ENCODE measurements around the gene COL4A6. TPM values are rescaled to one million over a fixed set of nuclear protein-coding genes. Genes with fewer than 3 reads are reported as not detected.

Gene COL4A6
- polyA plus RNA-seq, 3 donors, result not detected

DNA sequence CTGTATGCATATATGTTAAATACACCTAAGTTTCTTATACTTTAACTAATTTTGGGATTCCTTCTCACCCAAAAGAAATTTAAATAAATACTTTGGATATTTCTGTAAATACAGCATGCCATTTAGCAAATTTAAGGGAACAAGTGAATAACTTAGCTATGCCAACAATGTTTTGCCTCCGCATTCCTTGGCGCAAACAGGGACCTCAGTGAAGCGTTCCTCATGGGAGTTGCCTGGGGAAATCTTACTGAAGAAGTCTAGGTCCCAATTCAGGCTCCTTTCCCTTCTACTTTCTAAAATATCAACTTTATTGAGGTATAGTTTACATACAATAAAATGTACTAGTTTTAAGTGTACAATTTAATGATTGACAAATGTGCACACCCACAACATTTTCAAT is 26.4 kb upstream of the COL4A6 start:
- H2AFZ ChIP-seq (ENCODE audit: insufficient read depth, low read depth, low read length, poor library complexity, severe bottlenecking), result no peak overlapping the region
- H3K27ac Mint-ChIP-seq, result no peak overlapping the region
- DNase-seq, result no peak
- no peaks in the 10 kb centered on the region for H3K4me1 ChIP-seq (ENCODE audit: control insufficient read depth in 1 of 2, insufficient read depth in 2 of 2, low read length in 2 of 2)
- peaks cover 0 to 3% (median 1%) of the 10 kb centered on the region in 3 donors for H3K27me3 Mint-ChIP-seq (ENCODE audit: low read depth in 3 of 3)
- H3K9me3 Mint-ChIP-seq, result peaks cover 0 to 1% (median 0%) of the 10 kb centered on the region in 7 donors
- no peaks in the 10 kb centered on the region for H3K36me3 ChIP-seq (replicated peaks in 1 of 2; ENCODE audit: control insufficient read depth in 1 of 2, insufficient read depth in 2 of 2, low read length in 2 of 2)
- no peaks in the 10 kb centered on the region for H3K79me2 ChIP-seq (ENCODE audit: insufficient read depth, low read length)
- H3K27me3 ChIP-seq (ENCODE audit: control insufficient read depth in 2 of 2, insufficient read depth in 2 of 2, low read length in 2 of 2), result no peaks in the 10 kb centered on the region
- intact Hi-C loops (cut with micrococcal nuclease), result no loop called here
- no peaks in the 10 kb centered on the region for H3K9me3 ChIP-seq (replicated peaks in 1 of 2; ENCODE audit: control insufficient read depth in 1 of 2, insufficient read depth in 1 of 2, low read length in 2 of 2)
- no peaks in the 10 kb centered on the region for H4K20me1 ChIP-seq (ENCODE audit: insufficient read depth, low read length)
- H3K4me3 Mint-ChIP-seq, result no peak overlapping the region
- no CpG with 5 or more reads among the region's 3 CpGs for WGBS (ENCODE audit: insufficient coverage)
- H3K9ac ChIP-seq (ENCODE audit: insufficient read depth, low read length, poor library complexity, severe bottlenecking), result no peak overlapping the region
- H3K27ac ChIP-seq (ENCODE audit: low read depth in 1 of 2, low read length in 2 of 2), result no peak overlapping the region
- no peak for TF ChIP-seq CTCF (IDR thresholded peaks at IDR 0.05)
- H3K4me2 ChIP-seq (replicated peaks; ENCODE audit: extremely low read depth, low read length, poor library complexity, severe bottlenecking), result no peak overlapping the region
- no peak overlapping the region for H3K4me3 ChIP-seq (replicated peaks in 1 of 3; ENCODE audit: low read depth in 2 of 3, low read length in 3 of 3)
- H3K36me3 Mint-ChIP-seq, result no peaks in the 10 kb centered on the region
- no peaks in the 10 kb centered on the region for H3K4me1 Mint-ChIP-seq

GRCh38 chrX:108456971-108457477 is 18.8 kb upstream of the COL4A6 start:
- Histone ChIP-seq H3K36me3 (replicated peaks in 1 of 2; ENCODE audit: control insufficient read depth in 1 of 2, insufficient read depth in 2 of 2, low read length in 2 of 2) (no peaks in the 10 kb centered on the region), H3K79me2 (ENCODE audit: insufficient read depth, low read length) (no peaks in the 10 kb centered on the region), H4K20me1 (ENCODE audit: insufficient read depth, low read length) (no peaks in the 10 kb centered on the region), H3K4me2 (replicated peaks; ENCODE audit: extremely low read depth, low read length, poor library complexity, severe bottlenecking) (no peak overlapping the region), H3K4me3 (replicated peaks in 1 of 3; ENCODE audit: low read depth in 2 of 3, low read length in 3 of 3) (no peak overlapping the region), H3K27me3 (ENCODE audit: control insufficient read depth in 2 of 2, insufficient read depth in 2 of 2, low read length in 2 of 2) (no peaks in the 10 kb centered on the region), H3K27ac (ENCODE audit: low read depth in 1 of 2, low read length in 2 of 2) (no peak overlapping the region), H3K9ac (ENCODE audit: insufficient read depth, low read length, poor library complexity, severe bottlenecking) (no peak overlapping the region), H3K9me3 (replicated peaks in 1 of 2; ENCODE audit: control insufficient read depth in 1 of 2, insufficient read depth in 1 of 2, low read length in 2 of 2) (no peaks in the 10 kb centered on the region), H2AFZ (ENCODE audit: insufficient read depth, low read depth, low read length, poor library complexity, severe bottlenecking) (no peak overlapping the region), H3K4me1 (ENCODE audit: control insufficient read depth in 1 of 2, insufficient read depth in 2 of 2, low read length in 2 of 2) (no peaks in the 10 kb centered on the region)
- H3K9me3 Mint-ChIP-seq, result peaks cover 0 to 2% (median 0%) of the 10 kb centered on the region in 7 donors
- TF ChIP-seq CTCF (IDR thresholded peaks at IDR 0.05), result no peak
- WGBS (ENCODE audit: insufficient coverage), result no CpG with 5 or more reads among the region's 4 CpGs
- intact Hi-C loops (cut with micrococcal nuclease), result no loop called here
- no peak overlapping the region for H3K27ac Mint-ChIP-seq
- no peaks in the 10 kb centered on the region for H3K4me1 Mint-ChIP-seq
- H3K4me3 Mint-ChIP-seq, result no peak overlapping the region
- no peak for DNase-seq
- H3K36me3 Mint-ChIP-seq, result no peaks in the 10 kb centered on the region
- H3K27me3 Mint-ChIP-seq (ENCODE audit: low read depth in 3 of 3), result peaks cover 0 to 5% (median 0%) of the 10 kb centered on the region in 3 donors

All from CD14-positive monocyte (primary cell).